ENCODE measurements around the gene ARHGAP32. TPM values are rescaled to one million over a fixed set of nuclear protein-coding genes. Genes with fewer than 3 reads are reported as not detected.
A peak's percentile ranks its signal among the peaks of the same experiment; 100 is the strongest.

The ARHGAP32 gene
- total RNA-seq, 1 experiment from 2014 or later = 27.8 TPM

DNA sequence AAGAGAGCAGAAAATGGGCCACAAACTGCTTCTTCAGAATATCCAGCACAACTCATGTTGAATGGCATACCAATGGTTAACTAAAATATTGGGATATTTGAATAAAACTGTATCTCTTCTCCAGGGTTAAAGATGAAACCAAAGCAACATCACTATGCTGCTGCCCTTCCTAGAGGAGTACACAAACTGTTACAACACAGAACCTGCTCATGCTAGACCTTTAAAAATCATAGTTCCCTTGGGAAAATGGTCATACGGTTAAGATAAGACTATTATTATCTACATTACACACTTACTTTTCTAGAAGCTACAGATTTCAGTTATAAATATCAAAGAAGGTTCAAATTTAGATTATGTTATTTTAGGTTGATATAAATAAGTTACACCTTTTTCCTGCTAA, 170.8 kb downstream of the ARHGAP32 start:
- no TSS peak for BruUV-seq (replicated peaks)
- H3K79me2 ChIP-seq (ENCODE audit: insufficient read depth, low read length) = no peaks in the 10 kb centered on the region
- H3K4me3 ChIP-seq (replicated peaks in 1 of 2; ENCODE audit: low read depth in 1 of 2, low read length in 2 of 2) = no peak overlapping the region
- no peaks in the 10 kb centered on the region for H4K20me1 ChIP-seq (ENCODE audit: insufficient read depth)
- no peaks in the 10 kb centered on the region for H3K9me2 ChIP-seq (ENCODE audit: insufficient read depth)
- no peak overlapping the region for H3K27ac ChIP-seq (ENCODE audit: low read depth, low read length)
- ChIA-PET POLR2A (no interaction called here), RAD21 (ENCODE audit: low non-redundant PET in 1 of 2, low total read pairs in 2 of 2, uncharacterized antibody in 2 of 2, unreplicated experiment in 2 of 2) (no interaction called here), CTCF (no interaction called here)
- peaks cover 33 to 36% of the 10 kb centered on the region in 2 experiments for H3K4me1 ChIP-seq (ENCODE audit: control insufficient read depth in 1 of 2, insufficient read depth in 2 of 2, low read length in 2 of 2)
- no peaks in the 10 kb centered on the region for H3K9me3 ChIP-seq (ENCODE audit: control insufficient read depth in 1 of 2, insufficient read depth in 1 of 2, low read depth in 1 of 2, low read length in 2 of 2)
- intact Hi-C loops (cut with micrococcal nuclease) = no loop called here
- H3K9ac ChIP-seq (ENCODE audit: low read length) = no peak overlapping the region
- no peak overlapping the region for H3K4me2 ChIP-seq (ENCODE audit: low read length)
- H3K27me3 ChIP-seq (ENCODE audit: insufficient read depth, low read length) = no peaks in the 10 kb centered on the region
- H3K36me3 ChIP-seq (ENCODE audit: control insufficient read depth in 1 of 2, insufficient read depth in 2 of 2, low read length in 2 of 2) = no peaks in the 10 kb centered on the region
- TF ChIP-seq, protein P1, sequence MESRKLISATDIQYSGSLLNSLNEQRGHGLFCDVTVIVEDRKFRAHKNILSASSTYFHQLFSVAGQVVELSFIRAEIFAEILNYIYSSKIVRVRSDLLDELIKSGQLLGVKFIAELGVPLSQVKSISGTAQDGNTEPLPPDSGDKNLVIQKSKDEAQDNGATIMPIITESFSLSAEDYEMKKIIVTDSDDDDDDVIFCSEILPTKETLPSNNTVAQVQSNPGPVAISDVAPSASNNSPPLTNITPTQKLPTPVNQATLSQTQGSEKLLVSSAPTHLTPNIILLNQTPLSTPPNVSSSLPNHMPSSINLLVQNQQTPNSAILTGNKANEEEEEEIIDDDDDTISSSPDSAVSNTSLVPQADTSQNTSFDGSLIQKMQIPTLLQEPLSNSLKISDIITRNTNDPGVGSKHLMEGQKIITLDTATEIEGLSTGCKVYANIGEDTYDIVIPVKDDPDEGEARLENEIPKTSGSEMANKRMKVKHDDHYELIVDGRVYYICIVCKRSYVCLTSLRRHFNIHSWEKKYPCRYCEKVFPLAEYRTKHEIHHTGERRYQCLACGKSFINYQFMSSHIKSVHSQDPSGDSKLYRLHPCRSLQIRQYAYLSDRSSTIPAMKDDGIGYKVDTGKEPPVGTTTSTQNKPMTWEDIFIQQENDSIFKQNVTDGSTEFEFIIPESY (IDR thresholded peaks at IDR 0.05; ENCODE audit: extremely low read depth, insufficient replicate concordance, low read length) = no peak
- TF ChIP-seq YY1 (IDR thresholded peaks at IDR 0.05; ENCODE audit: extremely low read depth, insufficient replicate concordance, low read depth, low read length) (no peak), ELF1 (IDR thresholded peaks at IDR 0.05; ENCODE audit: borderline replicate concordance, low read depth) (no peak), MAX (IDR thresholded peaks at IDR 0.05) (no peak), ZNF274 (IDR thresholded peaks at IDR 0.05; ENCODE audit: low read depth, low read length) (no peak), SRF (IDR thresholded peaks at IDR 0.05; ENCODE audit: low read depth) (no peak), CBX3 (IDR thresholded peaks at IDR 0.05; ENCODE audit: low read depth) (no peak), JUND (IDR thresholded peaks at IDR 0.05) (no peak), CEBPB (IDR thresholded peaks at IDR 0.05; ENCODE audit: low read depth) (no peak)
- ATAC-seq (no peak), DNase-seq (ENCODE audit: low read depth, low spot score) (no peak)
- H2AFZ ChIP-seq (ENCODE audit: low read depth, low read length, poor library complexity, severe bottlenecking) = no peak overlapping the region

DNA sequence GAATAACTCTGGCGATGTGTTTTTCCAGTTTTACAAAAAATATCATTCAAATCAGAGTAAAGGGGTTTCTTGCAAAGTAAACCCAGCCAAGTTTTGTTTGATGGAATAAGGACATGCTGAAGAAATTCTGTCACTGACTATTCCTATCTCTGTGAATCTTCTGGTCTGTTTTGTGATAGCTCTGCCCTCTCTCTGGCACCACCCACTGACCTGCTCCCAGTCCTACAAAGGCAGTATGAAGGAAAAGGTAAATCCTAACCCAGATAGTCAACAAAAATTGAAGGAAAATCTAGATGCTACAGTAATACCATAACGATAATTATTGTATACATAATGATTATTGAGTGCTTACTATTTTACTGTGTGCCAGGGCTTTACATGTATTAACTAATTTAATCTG, 173.1 kb downstream of the ARHGAP32 start:
- Histone ChIP-seq H3K4me2 (ENCODE audit: low read length) (no peak overlapping the region), H3K79me2 (ENCODE audit: insufficient read depth, low read length) (no peaks in the 10 kb centered on the region), H3K27me3 (ENCODE audit: insufficient read depth, low read length) (no peaks in the 10 kb centered on the region), H3K4me3 (replicated peaks in 1 of 2; ENCODE audit: low read depth in 1 of 2, low read length in 2 of 2) (no peak overlapping the region), H3K4me1 (ENCODE audit: control insufficient read depth in 1 of 2, insufficient read depth in 2 of 2, low read length in 2 of 2) (peaks cover 21 to 28% of the 10 kb centered on the region in 2 experiments), H3K9ac (ENCODE audit: low read length) (no peak overlapping the region), H4K20me1 (ENCODE audit: insufficient read depth) (no peaks in the 10 kb centered on the region), H2AFZ (ENCODE audit: low read depth, low read length, poor library complexity, severe bottlenecking) (no peak overlapping the region), H3K36me3 (ENCODE audit: control insufficient read depth in 1 of 2, insufficient read depth in 2 of 2, low read length in 2 of 2) (no peaks in the 10 kb centered on the region), H3K27ac (ENCODE audit: low read depth, low read length) (no peak overlapping the region), H3K9me3 (ENCODE audit: control insufficient read depth in 1 of 2, insufficient read depth in 1 of 2, low read depth in 1 of 2, low read length in 2 of 2) (no peaks in the 10 kb centered on the region), H3K9me2 (ENCODE audit: insufficient read depth) (no peaks in the 10 kb centered on the region)
- DNase-seq (ENCODE audit: low read depth, low spot score) (no peak), ATAC-seq (peak; percentile 64)
- CTCF ChIA-PET = no interaction called here
- RAD21 ChIA-PET (ENCODE audit: low non-redundant PET in 1 of 2, low total read pairs in 2 of 2, uncharacterized antibody in 2 of 2, unreplicated experiment in 2 of 2) = no interaction called here
- POLR2A ChIA-PET = no interaction called here
- no TSS peak for BruUV-seq (replicated peaks)
- intact Hi-C loops (cut with micrococcal nuclease) = no loop called here
- no peak for TF ChIP-seq EZH2 (IDR thresholded peaks at IDR 0.05)
- no peak for TF ChIP-seq EGR1 (IDR thresholded peaks at IDR 0.05; ENCODE audit: low read depth)
- TF ChIP-seq, protein P1 (IDR thresholded peaks at IDR 0.05; ENCODE audit: extremely low read depth, insufficient replicate concordance, low read length) = no peak
- TF ChIP-seq SP1 (IDR thresholded peaks at IDR 0.05; ENCODE audit: low read depth) = no peak
- no peak for TF ChIP-seq REST (IDR thresholded peaks at IDR 0.05; ENCODE audit: low read depth)
- TF ChIP-seq CEBPB (IDR thresholded peaks at IDR 0.05; ENCODE audit: low read depth) = no peak
